Stimulated activated naive B cell treated with anti-CD40 and anti-IgM and Interleukin-4, amounts not matched to agents 10 μg/mL and 1 μg/mL and 100 μg/mL, for 72 hours (primary cell): ENCODE data around the gene RAB42.
A peak's percentile ranks its signal among the peaks of the same experiment; 100 is the strongest.
"Not testable (repeated sequence)": the region's sequence is repeated elsewhere in the genome, so short reads cannot be mapped to it uniquely, and the experiment has no call there.

Experiments used
- ATAC-seq, 2 donors: fragments of 150-1000 bp; cut with Tn5 transposase; replicated peaks; 2 replicates each; pipeline ENCODE4 v1.10.0; 2021; ENCODE audit warnings: moderate library complexity in 1 of 2
- DNase-seq: peaks from one replicate; pipeline ENCODE4 v3.0.0; 2021
- H3K27ac Mint-ChIP-seq: one replicate; pipeline ENCODE4 v1.8.0; 2022; ENCODE audit warnings: mild to moderate bottlenecking, mixed read lengths
- H3K27me3 Mint-ChIP-seq, 2 donors: one replicate each; pipeline ENCODE4 v1.8.0; 2022; ENCODE audit warnings: mixed read lengths in 2 of 2
- H3K36me3 Mint-ChIP-seq, 2 donors: one replicate each; pipeline ENCODE4 v1.8.0; 2022; ENCODE audit warnings: mixed read lengths in 2 of 2, mild to moderate bottlenecking in 1 of 2
- H3K4me1 Mint-ChIP-seq, 2 donors: one replicate each; pipeline ENCODE4 v1.8.0; 2022; ENCODE audit warnings: mixed read lengths in 2 of 2, mild to moderate bottlenecking in 1 of 2
- H3K4me3 Mint-ChIP-seq, 2 donors: one replicate each; pipeline ENCODE4 v1.8.0; 2022; ENCODE audit warnings: mild to moderate bottlenecking in 2 of 2, mixed read lengths in 2 of 2, moderate library complexity in 1 of 2
- H3K9me3 Mint-ChIP-seq, 2 donors: one replicate each; pipeline ENCODE4 v1.8.0; 2022; ENCODE audit warnings: mixed read lengths in 2 of 2, mild to moderate bottlenecking in 1 of 2

Gene RAB42

DNA sequence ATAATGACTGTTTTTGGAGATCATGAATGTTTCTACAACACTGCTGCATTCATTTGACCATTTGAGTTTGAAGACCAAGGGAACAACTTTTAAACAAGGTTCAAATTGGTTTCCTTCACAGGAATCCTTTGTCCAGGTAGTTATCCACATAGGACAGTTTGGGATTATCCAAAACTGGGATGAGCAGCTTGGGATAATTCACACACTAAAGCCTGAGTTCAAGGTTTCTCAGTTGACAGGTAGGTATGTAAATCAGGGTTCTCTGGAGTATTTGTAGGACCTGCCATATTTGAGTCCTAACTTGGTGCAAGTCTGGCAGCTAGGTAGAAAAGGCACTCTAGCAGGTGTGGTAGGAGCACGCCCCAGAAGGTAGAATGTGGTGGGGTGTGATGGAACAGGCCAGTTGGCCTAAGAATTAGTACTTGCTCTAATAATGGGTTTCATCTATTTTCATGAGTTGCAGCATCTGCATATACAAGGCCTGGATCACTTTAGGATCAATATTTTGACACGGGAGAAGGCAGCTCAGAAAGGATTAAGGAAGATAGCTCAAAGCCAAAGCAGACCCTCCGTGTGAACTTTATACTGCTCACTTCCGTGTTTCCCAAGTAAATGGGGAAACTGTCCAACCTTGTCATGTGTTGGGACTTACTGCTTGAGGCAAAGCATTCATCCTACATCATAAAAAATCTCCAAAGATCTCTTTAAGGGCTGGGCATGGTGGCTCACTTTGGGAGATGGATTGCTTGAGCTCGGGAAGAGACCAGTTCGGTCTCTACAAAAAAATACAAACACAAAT, 14.1 kb upstream of the RAB42 start:
- no peaks in the 10 kb centered on the region for H3K9me3 Mint-ChIP-seq
- peaks cover 28 to 41% of the 10 kb centered on the region in 2 donors for H3K4me1 Mint-ChIP-seq
- no peaks in the 10 kb centered on the region for H3K27me3 Mint-ChIP-seq
- H3K36me3 Mint-ChIP-seq = peaks cover 47 to 56% of the 10 kb centered on the region in 2 donors
- H3K4me3 Mint-ChIP-seq = peak overlapping the region in 1 of 2 donors; percentile 43
- ATAC-seq = no peak
- peak overlapping the region; percentile 85 for H3K27ac Mint-ChIP-seq
- no peak for DNase-seq

DNA sequence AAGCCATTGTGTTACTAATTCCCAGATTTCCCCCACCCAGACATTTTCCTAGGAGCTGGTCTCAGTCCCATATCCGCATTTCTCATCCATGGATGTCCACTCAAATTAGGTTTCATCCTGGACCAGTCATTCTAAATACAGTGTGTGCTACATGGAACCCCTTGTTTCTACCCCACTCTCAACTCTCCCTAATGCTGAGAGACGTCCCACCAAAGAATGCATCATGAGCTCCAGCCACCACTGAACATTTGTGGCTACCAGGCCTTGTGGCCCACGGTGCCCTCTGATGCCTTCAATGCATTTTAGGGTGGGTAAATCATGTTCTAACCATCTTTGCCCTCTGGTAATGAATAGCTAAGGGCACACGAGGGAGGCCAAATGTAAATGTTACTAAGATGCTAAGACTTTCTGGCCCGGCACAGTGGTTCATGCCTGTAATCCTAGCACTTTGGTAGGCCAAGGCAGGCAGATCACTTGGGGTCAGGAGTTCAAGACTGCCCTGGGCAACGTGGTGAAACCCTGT, 13.3 kb upstream of the RAB42 start:
- H3K27me3 Mint-ChIP-seq = no peaks in the 10 kb centered on the region
- H3K4me1 Mint-ChIP-seq = peaks cover 30 to 44% of the 10 kb centered on the region in 2 donors
- H3K36me3 Mint-ChIP-seq = peaks cover 47 to 56% of the 10 kb centered on the region in 2 donors
- H3K9me3 Mint-ChIP-seq = no peaks in the 10 kb centered on the region
- H3K4me3 Mint-ChIP-seq = peak overlapping the region; percentile 95 to 98
- ATAC-seq (no peak), DNase-seq (no peak)
- peak overlapping the region; percentile 85 for H3K27ac Mint-ChIP-seq

DNA sequence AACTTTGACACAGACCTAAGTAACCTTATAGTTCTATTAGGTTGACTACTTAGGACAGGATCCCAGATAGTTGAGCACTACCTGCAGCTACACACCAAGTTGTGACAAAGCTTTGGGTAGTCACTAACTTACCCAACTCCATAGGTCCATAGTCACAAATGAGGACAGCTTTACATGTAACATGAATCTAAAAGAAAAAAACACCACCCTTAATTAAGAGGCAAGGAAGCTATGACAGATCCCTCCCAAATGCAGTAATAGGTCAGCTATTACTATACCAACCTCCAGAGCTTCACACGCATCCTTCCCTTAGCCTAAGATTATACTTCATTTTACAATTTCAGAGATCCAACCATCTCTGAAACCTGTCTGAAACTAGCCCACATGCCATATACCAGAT, 12.7 kb upstream of the RAB42 start:
- Mint-ChIP-seq H3K36me3 (peaks cover 47 to 56% of the 10 kb centered on the region in 2 donors), H3K4me1 (peaks cover 30 to 44% of the 10 kb centered on the region in 2 donors), H3K4me3 (peak overlapping the region; percentile 95 to 98), H3K27ac (peak overlapping the region; percentile 97), H3K27me3 (no peaks in the 10 kb centered on the region), H3K9me3 (no peaks in the 10 kb centered on the region)
- DNase-seq (no peak), ATAC-seq (no peak)

DNA sequence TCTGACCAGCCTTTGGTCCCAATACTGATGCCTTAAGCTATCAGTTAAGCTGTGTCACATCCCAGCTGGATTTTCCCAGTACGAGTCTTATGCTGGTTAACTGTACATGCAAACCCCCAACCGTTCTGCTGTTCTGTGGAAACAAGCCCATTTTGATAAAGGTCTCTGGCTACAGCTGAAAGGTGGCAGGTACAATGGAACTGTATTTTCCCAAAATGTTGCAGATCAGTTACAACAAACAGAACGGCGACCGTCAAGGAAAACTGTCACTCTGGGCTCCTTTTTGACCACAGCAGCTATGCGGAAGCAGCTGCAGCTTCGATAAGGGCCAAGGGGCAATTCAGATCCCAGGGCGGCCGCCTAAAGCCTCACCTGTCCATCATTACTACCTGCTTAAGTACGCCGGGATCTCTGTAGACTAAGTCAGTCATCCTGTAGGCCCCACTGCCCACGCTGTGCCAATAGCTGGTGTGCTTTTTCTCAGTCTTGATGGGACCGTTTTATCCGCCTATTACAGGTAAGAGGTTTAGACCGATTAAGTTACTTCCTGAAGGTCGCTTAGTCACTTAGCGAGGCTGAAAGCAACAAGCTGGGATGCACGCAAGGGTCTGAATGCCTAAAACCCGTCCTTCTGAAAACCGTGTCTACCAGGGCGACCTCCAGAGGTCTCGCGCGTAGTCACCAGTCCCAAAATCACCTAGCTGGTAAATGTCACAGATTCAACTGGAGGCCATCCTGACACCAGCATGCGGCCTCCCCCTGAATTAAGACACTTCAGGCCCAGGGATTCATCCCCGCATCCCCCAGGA, 11.1 kb upstream of the RAB42 start:
- Mint-ChIP-seq H3K27ac (peak overlapping the region; percentile 97), H3K27me3 (no peaks in the 10 kb centered on the region), H3K9me3 (no peaks in the 10 kb centered on the region), H3K4me3 (peak overlapping the region; percentile 95 to 98), H3K36me3 (peaks cover 46 to 49% of the 10 kb centered on the region in 2 donors), H3K4me1 (peaks cover 34 to 54% of the 10 kb centered on the region in 2 donors)
- peak; percentile 39 to 57 for ATAC-seq
- DNase-seq = no peak

DNA sequence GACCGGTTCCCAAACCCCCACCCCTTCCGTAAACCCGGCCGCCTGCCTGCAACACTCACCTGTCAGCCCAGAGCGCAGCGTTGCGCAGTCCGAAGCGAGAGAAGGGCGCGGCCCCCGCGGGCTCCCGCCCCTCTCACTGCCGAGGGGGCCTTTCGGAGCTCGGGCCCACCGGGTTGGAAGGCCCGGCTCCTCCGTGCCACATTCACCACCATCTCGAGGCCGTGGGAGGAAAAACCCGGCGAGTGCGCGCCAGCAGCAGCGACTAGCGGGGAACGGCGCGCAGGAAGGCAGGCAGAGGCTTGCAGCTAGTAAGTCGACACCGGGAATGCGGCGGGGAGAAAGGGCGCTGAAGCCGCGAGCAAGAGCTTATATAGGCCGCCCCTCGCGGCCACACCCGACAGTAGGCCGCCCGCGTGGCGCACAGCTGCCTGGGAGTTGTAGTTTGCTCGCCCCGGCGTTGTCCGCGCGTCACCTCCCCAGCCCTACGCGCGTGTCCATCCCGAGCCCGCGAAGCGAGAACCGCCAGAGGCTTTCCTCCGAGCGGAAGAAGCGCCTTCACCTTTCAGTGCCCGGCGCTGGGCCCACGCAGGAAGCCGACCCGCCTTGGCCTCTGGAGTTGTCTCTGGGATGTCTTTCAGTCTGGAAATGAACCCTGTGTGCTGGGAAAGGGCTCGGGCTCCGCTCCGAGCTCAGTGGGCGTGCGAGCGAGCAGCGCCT, 10.4 kb upstream of the RAB42 start:
- peak overlapping the region; percentile 95 to 98 for H3K4me3 Mint-ChIP-seq
- peaks cover 40 to 62% of the 10 kb centered on the region in 2 donors for H3K4me1 Mint-ChIP-seq
- peak overlapping the region; percentile 97 for H3K27ac Mint-ChIP-seq
- H3K27me3 Mint-ChIP-seq = no peaks in the 10 kb centered on the region
- DNase-seq (peak; percentile 92), ATAC-seq (peak; percentile 90 to 93)
- no peaks in the 10 kb centered on the region for H3K9me3 Mint-ChIP-seq
- peaks cover 42 to 49% of the 10 kb centered on the region in 2 donors for H3K36me3 Mint-ChIP-seq

DNA sequence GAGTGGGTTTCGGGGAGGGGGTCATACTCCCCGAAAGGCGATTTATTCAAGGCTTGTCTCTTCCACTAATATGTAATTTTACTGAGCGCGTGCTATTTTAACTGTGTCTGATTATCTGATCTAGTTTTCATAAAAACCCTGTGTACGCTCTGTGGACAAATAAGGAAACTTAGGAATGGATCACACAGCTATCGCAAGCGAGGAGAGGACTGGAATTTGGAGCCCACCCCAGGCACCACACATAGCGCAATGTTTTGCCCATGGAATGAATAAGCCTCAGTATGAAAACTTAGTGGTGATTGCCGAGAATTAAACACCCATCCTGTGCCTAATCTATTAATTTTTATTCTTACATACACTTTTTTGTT, 9.8 kb upstream of the RAB42 start:
- peak overlapping the region; percentile 97 for H3K27ac Mint-ChIP-seq
- H3K4me3 Mint-ChIP-seq = peak overlapping the region; percentile 95 to 98
- H3K9me3 Mint-ChIP-seq = no peaks in the 10 kb centered on the region
- H3K36me3 Mint-ChIP-seq = peaks cover 38 to 44% of the 10 kb centered on the region in 2 donors
- H3K4me1 Mint-ChIP-seq = peaks cover 38 to 63% of the 10 kb centered on the region in 2 donors
- no peak for DNase-seq
- no peaks in the 10 kb centered on the region for H3K27me3 Mint-ChIP-seq
- peak; percentile 2 to 3 for ATAC-seq

- Mint-ChIP-seq H3K27ac (peak overlapping the region; percentile 85), H3K4me3 (peak overlapping the region; percentile 4 to 20), H3K4me1 (peaks cover 16 to 44% of the 10 kb centered on the region in 2 donors)
- not testable (repeated sequence) for H3K27me3 Mint-ChIP-seq, H3K9me3 Mint-ChIP-seq, H3K36me3 Mint-ChIP-seq
- ATAC-seq = peak; percentile 52 to 55
- peak; percentile 42 for DNase-seq
Observed at GRCh38 chr1:28586585-28587391, 5.3 kb upstream of the RAB42 start.

DNA sequence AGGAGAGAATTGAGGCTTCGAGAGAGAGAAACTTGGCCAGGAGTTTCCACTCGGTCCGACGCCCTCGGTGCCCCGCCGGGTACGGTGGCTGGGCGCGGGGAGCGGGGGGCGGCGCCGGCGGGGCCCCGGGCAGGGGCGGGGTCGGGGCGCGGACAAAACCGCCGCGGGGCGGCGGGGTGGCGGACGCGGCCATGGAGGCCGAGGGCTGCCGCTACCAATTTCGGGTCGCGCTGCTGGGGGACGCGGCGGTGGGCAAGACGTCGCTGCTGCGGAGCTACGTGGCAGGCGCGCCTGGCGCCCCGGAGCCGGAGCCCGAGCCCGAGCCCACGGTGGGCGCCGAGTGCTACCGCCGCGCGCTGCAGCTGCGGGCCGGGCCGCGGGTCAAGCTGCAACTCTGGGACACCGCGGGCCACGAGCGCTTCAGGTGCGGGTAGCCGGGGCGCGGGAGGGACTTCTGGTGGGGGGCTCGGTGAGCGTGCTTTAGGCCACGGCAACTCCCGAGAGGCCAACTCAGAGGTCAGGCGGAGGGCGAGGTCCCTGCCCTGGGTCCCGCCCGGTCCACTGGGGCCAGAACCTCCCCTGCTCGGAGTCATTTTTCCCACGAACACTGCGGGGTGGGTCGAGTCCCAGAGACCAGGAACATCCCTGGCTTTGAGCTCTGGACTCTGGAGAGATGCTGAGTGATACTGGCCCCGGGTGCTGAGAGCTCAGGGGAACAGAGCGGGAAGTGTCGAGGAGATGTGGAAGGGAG, 431 bp downstream of the RAB42 start:
- H3K27ac Mint-ChIP-seq = peak overlapping the region; percentile 59
- no peaks in the 10 kb centered on the region for H3K9me3 Mint-ChIP-seq
- DNase-seq = no peak
- peak; percentile 54 to 70 for ATAC-seq
- peak overlapping the region; percentile 85 to 86 for H3K4me3 Mint-ChIP-seq
- H3K4me1 Mint-ChIP-seq = peaks cover 8 to 22% of the 10 kb centered on the region in 2 donors
- H3K36me3 Mint-ChIP-seq = peaks cover 4% of the 10 kb centered on the region in 2 donors
- peaks cover 8 to 14% of the 10 kb centered on the region in 2 donors for H3K27me3 Mint-ChIP-seq

- H3K9me3 Mint-ChIP-seq, ATAC-seq, DNase-seq, H3K4me3 Mint-ChIP-seq, H3K36me3 Mint-ChIP-seq, H3K27ac Mint-ChIP-seq: not testable (repeated sequence)
- H3K27me3 Mint-ChIP-seq = peaks cover 8 to 14% of the 10 kb centered on the region in 2 donors
- H3K4me1 Mint-ChIP-seq = peaks cover 8 to 23% of the 10 kb centered on the region in 2 donors
Observed at GRCh38 chr1:28593988-28594356, 1.9 kb downstream of the RAB42 start.

- H3K4me3 Mint-ChIP-seq, ATAC-seq, H3K27ac Mint-ChIP-seq, DNase-seq, H3K9me3 Mint-ChIP-seq: not testable (repeated sequence)
- Mint-ChIP-seq H3K36me3 (peaks cover 4 to 11% of the 10 kb centered on the region in 2 donors), H3K27me3 (peaks cover 8 to 14% of the 10 kb centered on the region in 2 donors), H3K4me1 (peaks cover 11 to 26% of the 10 kb centered on the region in 2 donors)
Observed at GRCh38 chr1:28594686-28595411, 2.8 kb downstream of the RAB42 start.

GRCh38 chr1:28595412-28596191, 3.5 kb downstream of the RAB42 start:
- Mint-ChIP-seq H3K36me3 (peaks cover 4 to 15% of the 10 kb centered on the region in 2 donors), H3K27me3 (peaks cover 8 to 14% of the 10 kb centered on the region in 2 donors), H3K9me3 (no peaks in the 10 kb centered on the region), H3K4me1 (peaks cover 11 to 18% of the 10 kb centered on the region in 2 donors), H3K27ac (no peak overlapping the region), H3K4me3 (no peak overlapping the region)
- ATAC-seq (no peak), DNase-seq (no peak)

GRCh38 chr1:28596276-28596675, 4.2 kb downstream of the RAB42 start:
- DNase-seq, ATAC-seq, H3K27ac Mint-ChIP-seq, H3K9me3 Mint-ChIP-seq, H3K4me3 Mint-ChIP-seq: not testable (repeated sequence)
- Mint-ChIP-seq H3K4me1 (peaks cover 11 to 18% of the 10 kb centered on the region in 2 donors), H3K36me3 (peaks cover 4 to 16% of the 10 kb centered on the region in 2 donors), H3K27me3 (peaks cover 8 to 14% of the 10 kb centered on the region in 2 donors)
